ENCODE measurements around the gene MYBBP1A. TPM values are rescaled to one million over a fixed set of nuclear protein-coding genes. Genes with fewer than 3 reads are reported as not detected.

The MYBBP1A gene
- total and polyA plus RNA-seq, 2 experiments from 2014 or later, result 70.7 to 213 TPM

- TF ChIP-seq REST (IDR thresholded peaks at IDR 0.05; ENCODE audit: unreplicated experiment) (no peak), EZH2 (IDR thresholded peaks at IDR 0.05; ENCODE audit: low read depth, unreplicated experiment) (no peak), STAT1 (IDR thresholded peaks at IDR 0.05; ENCODE audit: unreplicated experiment) (no peak), CTCF (conservative IDR thresholded peaks at IDR 0.05; ENCODE audit: low read depth in 2 of 2) (no peak), POLR2AphosphoS5 (IDR thresholded peaks at IDR 0.05; ENCODE audit: low read depth) (no peak), JUNB (IDR thresholded peaks at IDR 0.05; ENCODE audit: unreplicated experiment) (no peak), ZNF114 (CRISPR knock-in tag; IDR thresholded peaks at IDR 0.05) (no peak)
- no peak overlapping the region for H3K4me3 ChIP-seq
- Mint-ChIP-seq H3K4me3 (no peak overlapping the region), H3K9me3 (no peaks in the 10 kb centered on the region), H3K36me3 (ENCODE audit: low read depth) (no peaks in the 10 kb centered on the region), H3K27me3 (ENCODE audit: insufficient read depth, low read depth, poor library complexity) (peaks cover 43% of the 10 kb centered on the region), H3K27ac (no peak overlapping the region), H3K4me1 (peaks cover 13% of the 10 kb centered on the region)
- no peaks in the 10 kb centered on the region for H3K79me2 ChIP-seq (replicated peaks; ENCODE audit: insufficient read depth)
- peaks cover 35% of the 10 kb centered on the region for H3K27me3 ChIP-seq (ENCODE audit: insufficient read depth)
- no peaks in the 10 kb centered on the region for H3F3A ChIP-seq (replicated peaks; ENCODE audit: low read depth)
- H3K4me1 ChIP-seq (ENCODE audit: insufficient read depth), result peaks cover 5% of the 10 kb centered on the region
- H3K4me2 ChIP-seq, result no peak overlapping the region
- no peaks in the 10 kb centered on the region for H3K9me2 ChIP-seq (ENCODE audit: insufficient read depth)
- H4K20me1 ChIP-seq (replicated peaks; ENCODE audit: insufficient read depth), result no peaks in the 10 kb centered on the region
- no peak for ATAC-seq
- H3K27ac ChIP-seq (ENCODE audit: low read depth), result no peak overlapping the region
- no peak for DNase-seq (ENCODE audit: low spot score)
- H3K36me3 ChIP-seq (ENCODE audit: insufficient read depth), result no peaks in the 10 kb centered on the region
- no peak overlapping the region for H2AFZ ChIP-seq
Measured at GRCh38 chr17:4587803-4588202, 32.6 kb upstream of the MYBBP1A start.

- ATAC-seq (no peak), DNase-seq (ENCODE audit: low spot score) (no peak)
- H4K20me1 ChIP-seq (replicated peaks; ENCODE audit: insufficient read depth), result no peaks in the 10 kb centered on the region
- Mint-ChIP-seq H3K36me3 (ENCODE audit: low read depth) (no peaks in the 10 kb centered on the region), H3K4me1 (peaks cover 18% of the 10 kb centered on the region), H3K27me3 (ENCODE audit: insufficient read depth, low read depth, poor library complexity) (peaks cover 47% of the 10 kb centered on the region), H3K27ac (no peak overlapping the region), H3K9me3 (no peaks in the 10 kb centered on the region), H3K4me3 (no peak overlapping the region)
- H3K36me3 ChIP-seq (ENCODE audit: insufficient read depth), result no peaks in the 10 kb centered on the region
- H3K27me3 ChIP-seq (ENCODE audit: insufficient read depth), result peaks cover 39% of the 10 kb centered on the region
- H3K4me1 ChIP-seq (ENCODE audit: insufficient read depth), result peaks cover 9% of the 10 kb centered on the region
- no peak overlapping the region for H3K4me2 ChIP-seq
- H3K79me2 ChIP-seq (replicated peaks; ENCODE audit: insufficient read depth), result no peaks in the 10 kb centered on the region
- H2AFZ ChIP-seq, result no peak overlapping the region
- H3F3A ChIP-seq (replicated peaks; ENCODE audit: low read depth), result no peaks in the 10 kb centered on the region
- no peak overlapping the region for H3K4me3 ChIP-seq
- no peak overlapping the region for H3K27ac ChIP-seq (ENCODE audit: low read depth)
- no peaks in the 10 kb centered on the region for H3K9me2 ChIP-seq (ENCODE audit: insufficient read depth)
- TF ChIP-seq, protein P1, sequence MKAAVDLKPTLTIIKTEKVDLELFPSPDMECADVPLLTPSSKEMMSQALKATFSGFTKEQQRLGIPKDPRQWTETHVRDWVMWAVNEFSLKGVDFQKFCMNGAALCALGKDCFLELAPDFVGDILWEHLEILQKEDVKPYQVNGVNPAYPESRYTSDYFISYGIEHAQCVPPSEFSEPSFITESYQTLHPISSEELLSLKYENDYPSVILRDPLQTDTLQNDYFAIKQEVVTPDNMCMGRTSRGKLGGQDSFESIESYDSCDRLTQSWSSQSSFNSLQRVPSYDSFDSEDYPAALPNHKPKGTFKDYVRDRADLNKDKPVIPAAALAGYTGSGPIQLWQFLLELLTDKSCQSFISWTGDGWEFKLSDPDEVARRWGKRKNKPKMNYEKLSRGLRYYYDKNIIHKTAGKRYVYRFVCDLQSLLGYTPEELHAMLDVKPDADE (IDR thresholded peaks at IDR 0.05), result no peak
- TF ChIP-seq REST (IDR thresholded peaks at IDR 0.05; ENCODE audit: unreplicated experiment), result no peak
- no peak for TF ChIP-seq POLR2AphosphoS5 (IDR thresholded peaks at IDR 0.05; ENCODE audit: low read depth)
- TF ChIP-seq JUNB (IDR thresholded peaks at IDR 0.05; ENCODE audit: unreplicated experiment), result no peak
- TF ChIP-seq EZH2phosphoT487 (IDR thresholded peaks at IDR 0.05; ENCODE audit: unreplicated experiment), result no peak
Measured at GRCh38 chr17:4587195-4587594, 32.0 kb upstream of the MYBBP1A start.
